Mesenchymal stem cell (in vitro differentiated cells and primary cell): ENCODE measurements around the gene PBRM1.
"Not testable (repeated sequence)": the region's sequence is repeated elsewhere in the genome, so short reads cannot be mapped to it uniquely, and the experiment has no call there.

Source experiments
- DNase-seq: peaks from one replicate; pipeline ENCODE4 v3.0.0-alpha.2; 2013
- H2AFZ ChIP-seq: one replicate; pipeline ENCODE4 v1.6.1; 2013; ENCODE audit warnings: low read depth, mild to moderate bottlenecking, control low read depth, inconsistent platforms, low read length, moderate library complexity
- H2AK5ac ChIP-seq: 2 replicates; pipeline ENCODE4 v1.6.1; 2013; ENCODE audit warnings: low read length, moderate library complexity, mild to moderate bottlenecking, inconsistent platforms; ENCODE audit not compliant: severe bottlenecking
- H2BK120ac ChIP-seq: one replicate; pipeline ENCODE4 v1.6.1; 2013; ENCODE audit warnings: low read depth, mild to moderate bottlenecking, inconsistent platforms, low read length, moderate library complexity
- H2BK12ac ChIP-seq, 2 experiments: one replicate each; pipeline ENCODE4 v1.6.1; 2013; ENCODE audit warnings: inconsistent platforms in 2 of 2, low read length in 2 of 2, mild to moderate bottlenecking in 2 of 2, moderate library complexity in 2 of 2, control low read depth in 1 of 2
- H2BK15ac ChIP-seq: one replicate; pipeline ENCODE4 v1.6.1; 2013; ENCODE audit warnings: mild to moderate bottlenecking, low read depth, inconsistent platforms; ENCODE audit not compliant: poor library complexity, severe bottlenecking
- H2BK5ac ChIP-seq: 2 replicates; pipeline ENCODE4 v1.6.1; 2013; ENCODE audit warnings: low read depth, mild to moderate bottlenecking, low read length, control low read depth, inconsistent platforms; ENCODE audit not compliant: poor library complexity, severe bottlenecking
- H3K14ac ChIP-seq, 2 experiments: one replicate each; pipeline ENCODE4 v1.6.1; 2013; ENCODE audit warnings: inconsistent platforms in 2 of 2, low read length in 2 of 2, control low read depth in 1 of 2, mild to moderate bottlenecking in 1 of 2, moderate library complexity in 1 of 2
- H3K18ac ChIP-seq, 2 experiments: one replicate each; pipeline ENCODE4 v1.6.1; 2013; ENCODE audit warnings: inconsistent platforms in 2 of 2, low read length in 2 of 2, control low read depth in 1 of 2, low read depth in 1 of 2, mild to moderate bottlenecking in 1 of 2
- H3K23ac ChIP-seq, 2 experiments: one replicate each; pipeline ENCODE4 v1.6.1; 2013; ENCODE audit warnings: inconsistent platforms in 2 of 2, low read length in 2 of 2, mild to moderate bottlenecking in 2 of 2, moderate library complexity in 2 of 2, control low read depth in 1 of 2
- H3K27ac ChIP-seq: 2 replicates; pipeline ENCODE4 v1.5.1; 2013; ENCODE audit warnings: mild to moderate bottlenecking, moderate library complexity, low read length, control low read depth, inconsistent platforms; ENCODE audit not compliant: poor library complexity, severe bottlenecking
- H3K27me3 ChIP-seq, 2 experiments: 2 replicates each; pipeline versions ENCODE4 v1.6.1 to v1.7.0; 2013; ENCODE audit warnings: low read length in 2 of 2, mild to moderate bottlenecking in 2 of 2, moderate library complexity in 2 of 2, control low read depth in 1 of 2, inconsistent platforms in 1 of 2; ENCODE audit not compliant: control insufficient read depth in 1 of 2, insufficient read depth in 1 of 2
- H3K36me3 ChIP-seq, 2 experiments: 2 replicates each; pipeline versions ENCODE4 v1.6.1 to v1.7.0; 2013; ENCODE audit warnings: low read length in 2 of 2, control low read depth in 1 of 2, inconsistent platforms in 1 of 2, low read depth in 1 of 2, mild to moderate bottlenecking in 1 of 2; ENCODE audit not compliant: insufficient read depth in 2 of 2, control insufficient read depth in 1 of 2
- H3K4ac ChIP-seq, 2 experiments: one replicate each; pipeline ENCODE4 v1.6.1; 2013; ENCODE audit warnings: inconsistent platforms in 2 of 2, low read length in 2 of 2, mild to moderate bottlenecking in 2 of 2, moderate library complexity in 2 of 2, control low read depth in 1 of 2, low read depth in 1 of 2
- H3K4me1 ChIP-seq: 2 replicates; pipeline ENCODE4 v1.6.1; 2013; ENCODE audit warnings: low read depth, low read length, control low read depth; ENCODE audit not compliant: control insufficient read depth, insufficient read depth
- H3K4me2 ChIP-seq: 2 replicates; pipeline ENCODE4 v1.6.1; 2013; ENCODE audit warnings: low read length, mild to moderate bottlenecking, inconsistent platforms; ENCODE audit not compliant: poor library complexity, severe bottlenecking
- H3K4me3 ChIP-seq, 2 experiments: 2 replicates each; pipeline versions ENCODE4 v1.5.1 to v1.7.0; 2013; ENCODE audit warnings: low read length in 2 of 2, mild to moderate bottlenecking in 2 of 2, control low read depth in 1 of 2, low read depth in 1 of 2; ENCODE audit not compliant: insufficient read depth in 1 of 2
- H3K79me1 ChIP-seq: replicated peaks from 2 replicates; pipeline ENCODE4 v1.6.1; 2013; ENCODE audit warnings: mild to moderate bottlenecking, control low read depth, low read length, inconsistent platforms; ENCODE audit not compliant: poor library complexity, severe bottlenecking
- H3K9ac ChIP-seq: 2 replicates; pipeline ENCODE4 v1.7.0; 2013; ENCODE audit warnings: mild to moderate bottlenecking, low read length, moderate library complexity
- H3K9me3 ChIP-seq: 2 replicates; pipeline ENCODE4 v1.7.0; 2013; ENCODE audit warnings: mild to moderate bottlenecking, low read length; ENCODE audit not compliant: control insufficient read depth
- H4K8ac ChIP-seq: one replicate; pipeline ENCODE4 v1.6.1; 2013; ENCODE audit warnings: inconsistent platforms, mild to moderate bottlenecking, low read length, moderate library complexity
- H4K91ac ChIP-seq: one replicate; pipeline ENCODE4 v1.6.1; 2013; ENCODE audit warnings: mild to moderate bottlenecking, low read length, inconsistent platforms
- WGBS: methylation state at CpG from one replicate; pipeline ENCODE4 v1.1.7; 2013; ENCODE audit warnings: mixed read lengths; 5-methylcytosine and 5-hydroxymethylcytosine counted together

The PBRM1 gene

DNA sequence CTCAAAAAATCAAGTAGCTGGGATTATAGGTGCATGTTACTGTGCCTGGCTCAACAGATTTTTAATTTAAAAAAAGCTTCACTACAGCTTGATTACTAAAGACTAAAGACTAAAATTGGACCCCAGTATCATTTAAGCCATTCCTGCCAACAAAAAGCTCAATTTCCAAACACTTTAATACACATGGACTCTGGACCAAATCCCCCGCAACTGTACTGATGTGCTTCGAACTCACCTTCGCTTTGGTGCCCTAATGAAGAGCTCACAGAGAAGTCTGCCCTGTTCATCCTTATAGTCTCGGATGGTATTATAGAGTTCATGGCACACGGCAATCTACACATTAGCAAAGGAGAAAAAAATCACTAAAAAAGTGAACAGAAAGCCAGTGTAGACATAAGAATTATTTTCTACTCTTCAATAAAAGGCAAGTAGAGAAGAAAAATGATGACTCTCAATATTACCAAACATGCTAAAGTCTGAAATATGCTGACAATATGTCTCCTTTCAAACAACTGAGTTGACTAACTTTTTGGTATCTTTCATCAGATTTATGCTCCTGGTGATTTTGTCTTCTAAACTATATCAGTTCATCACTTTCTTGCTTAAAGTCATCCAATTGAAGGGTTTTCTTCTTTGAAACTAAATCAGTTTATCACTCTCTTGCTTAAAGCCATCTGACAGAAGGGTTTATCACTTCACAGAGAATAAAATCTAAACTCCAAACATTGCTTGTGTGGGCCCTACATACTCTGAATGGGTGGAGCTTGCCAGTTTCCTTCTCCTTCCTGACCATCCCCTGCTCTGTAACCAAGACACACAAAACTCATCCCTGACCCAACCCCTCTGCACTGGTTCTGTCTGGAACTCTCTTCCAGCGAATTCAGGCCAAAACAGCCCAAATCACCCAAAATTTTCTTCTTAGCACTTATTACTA, 7.2 kb downstream of the PBRM1 start:
- H3K27ac ChIP-seq: no peak overlapping the region
- no peak overlapping the region for H4K91ac ChIP-seq
- no peak overlapping the region for H3K18ac ChIP-seq
- H2BK120ac ChIP-seq: no peak overlapping the region
- no peak overlapping the region for H2BK12ac ChIP-seq
- no peak overlapping the region for H3K4me2 ChIP-seq
- no peaks in the 10 kb centered on the region for H3K27me3 ChIP-seq
- no peak overlapping the region for H4K8ac ChIP-seq
- H3K23ac ChIP-seq: no peak overlapping the region
- peaks cover 14% of the 10 kb centered on the region for H3K79me1 ChIP-seq
- peak overlapping the region; percentile 45 for H3K9ac ChIP-seq
- peaks cover 13 to 54% of the 10 kb centered on the region in 2 experiments for H3K36me3 ChIP-seq
- no peak overlapping the region for H3K14ac ChIP-seq
- no peak overlapping the region for H2AK5ac ChIP-seq
- no peak for DNase-seq
- no peak overlapping the region for H2BK5ac ChIP-seq
- H2BK15ac ChIP-seq: no peak overlapping the region
- no peak overlapping the region for H3K4me3 ChIP-seq
- H3K4me1 ChIP-seq: peaks cover 2% of the 10 kb centered on the region
- no peaks in the 10 kb centered on the region for H3K9me3 ChIP-seq
- H3K4ac ChIP-seq: no peak overlapping the region
- no peak overlapping the region for H2AFZ ChIP-seq
- 97% methylated on average over 4 of the region's 6 CpGs for WGBS

DNA sequence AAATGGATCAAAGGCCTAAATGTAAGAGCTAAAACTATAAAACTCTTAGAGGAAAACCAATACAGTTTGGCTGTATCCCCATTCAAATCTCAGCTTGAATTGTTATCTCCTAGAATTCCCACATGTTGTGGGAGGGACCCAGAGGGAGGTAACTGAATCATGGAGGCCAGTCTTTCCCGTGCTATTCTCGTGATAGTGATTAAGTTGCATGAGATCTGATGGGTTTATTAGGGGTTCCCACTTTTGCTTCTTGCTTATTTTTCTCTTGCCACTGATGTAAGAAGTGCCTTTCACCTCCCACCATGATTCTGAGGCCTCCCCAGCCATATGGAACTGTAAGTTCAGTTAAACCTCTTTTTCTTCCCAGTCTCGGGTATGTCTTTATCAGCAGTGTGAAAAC, 9.5 kb downstream of the PBRM1 start:
- WGBS: 96% methylated on average over 3 of the region's 3 CpGs
- H4K8ac ChIP-seq, H2BK12ac ChIP-seq, DNase-seq, H3K4ac ChIP-seq, H3K4me2 ChIP-seq, H3K18ac ChIP-seq, H3K4me1 ChIP-seq, H2AK5ac ChIP-seq, H3K9me3 ChIP-seq, H2BK15ac ChIP-seq, H3K27ac ChIP-seq, H2BK120ac ChIP-seq, H3K9ac ChIP-seq, H3K27me3 ChIP-seq, H2BK5ac ChIP-seq, H2AFZ ChIP-seq, H3K14ac ChIP-seq, H3K23ac ChIP-seq, H4K91ac ChIP-seq, H3K4me3 ChIP-seq: not testable (repeated sequence)
- Histone ChIP-seq H3K79me1 (peaks cover 17% of the 10 kb centered on the region), H3K36me3 (peaks cover 16 to 67% of the 10 kb centered on the region in 2 experiments)

DNA sequence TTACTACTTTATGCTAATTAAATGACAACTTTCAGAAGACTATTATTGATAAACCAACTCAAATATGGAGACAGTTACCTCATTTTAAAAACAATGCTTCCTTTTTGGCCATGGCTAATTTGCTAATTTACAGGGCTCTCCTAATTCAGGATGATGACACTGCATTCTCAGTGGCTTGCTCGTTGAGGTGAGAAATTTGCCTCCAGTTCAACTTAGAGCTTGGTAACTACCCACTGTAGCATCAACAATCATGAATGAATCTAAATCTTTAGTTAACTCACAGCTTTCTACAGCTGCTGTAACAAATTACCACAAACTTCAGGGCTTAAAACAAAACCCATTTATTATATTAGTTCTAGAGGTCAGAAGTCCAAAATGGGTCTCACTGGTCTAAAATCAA, 14.0 kb downstream of the PBRM1 start:
- Histone ChIP-seq H2BK5ac (no peak overlapping the region), H3K18ac (peak overlapping the region in 1 of 2 experiments; percentile 21), H3K4me1 (peaks cover 5% of the 10 kb centered on the region), H2BK15ac (no peak overlapping the region), H3K23ac (no peak overlapping the region), H2BK120ac (no peak overlapping the region), H3K4me2 (no peak overlapping the region), H2AFZ (no peak overlapping the region), H3K4ac (no peak overlapping the region), H4K8ac (no peak overlapping the region), H3K27me3 (no peaks in the 10 kb centered on the region), H3K79me1 (peaks cover 6% of the 10 kb centered on the region), H3K36me3 (peaks cover 10 to 51% of the 10 kb centered on the region in 2 experiments), H3K14ac (no peak overlapping the region), H3K4me3 (no peak overlapping the region), H3K9me3 (no peaks in the 10 kb centered on the region), H2BK12ac (no peak overlapping the region), H3K9ac (peak overlapping the region; percentile 82), H2AK5ac (peak overlapping the region; percentile 94), H3K27ac (peak overlapping the region; percentile 89), H4K91ac (no peak overlapping the region)
- no peak for DNase-seq
- 47% methylated on average over 1 of the region's 1 CpG for WGBS

DNA sequence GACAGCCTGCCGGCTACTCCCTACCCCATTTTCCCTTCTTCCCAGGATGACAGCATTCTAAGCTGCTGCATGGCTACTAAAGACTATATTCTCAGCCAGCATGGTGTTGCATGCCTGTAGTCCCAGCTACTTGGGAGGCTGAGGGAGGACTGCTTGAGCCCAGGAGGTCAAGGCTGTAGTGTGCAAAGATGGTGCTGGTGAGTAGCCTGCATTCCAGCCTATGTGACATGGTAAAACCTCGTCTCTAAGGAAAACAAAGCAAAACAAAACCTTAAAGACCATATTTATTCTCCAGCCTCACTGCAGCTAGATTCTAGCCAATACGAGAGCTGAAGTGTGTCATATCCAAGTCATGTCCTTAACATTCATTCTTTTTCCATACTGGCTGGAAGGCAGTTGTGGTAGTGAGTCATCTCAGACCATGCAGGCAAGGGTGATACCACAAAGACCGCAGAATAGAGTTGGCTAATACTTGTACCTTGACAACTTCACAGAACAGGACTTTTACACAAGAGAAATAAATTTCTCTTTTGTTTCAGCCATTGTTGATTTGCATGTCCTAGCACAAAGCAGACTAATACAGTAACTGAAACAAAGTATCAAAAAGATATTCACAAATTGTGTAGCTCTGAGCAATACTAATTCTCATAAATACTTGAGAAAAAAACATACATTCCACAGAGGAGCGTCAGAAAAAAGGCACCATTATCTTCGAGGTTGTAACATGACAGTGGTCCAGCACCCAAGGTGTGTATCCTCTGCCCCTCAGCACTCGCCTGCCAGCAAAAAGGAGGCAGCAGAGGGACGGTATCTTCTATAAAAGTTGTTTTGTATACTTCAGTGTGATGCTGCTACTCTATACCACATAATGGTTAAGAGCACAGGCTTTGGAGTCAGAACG, 14.8 kb downstream of the PBRM1 start:
- no peak overlapping the region for H4K8ac ChIP-seq
- peaks cover 13 to 50% of the 10 kb centered on the region in 2 experiments for H3K36me3 ChIP-seq
- peak overlapping the region; percentile 93 for H2BK5ac ChIP-seq
- no peaks in the 10 kb centered on the region for H3K27me3 ChIP-seq
- H3K14ac ChIP-seq: no peak overlapping the region
- peak overlapping the region; percentile 94 for H2AK5ac ChIP-seq
- no peaks in the 10 kb centered on the region for H3K9me3 ChIP-seq
- no peak overlapping the region for H2BK120ac ChIP-seq
- peak; percentile 100 for DNase-seq
- peaks cover 9% of the 10 kb centered on the region for H3K79me1 ChIP-seq
- no peak overlapping the region for H2AFZ ChIP-seq
- H3K18ac ChIP-seq: peak overlapping the region; percentile 77 to 85
- H4K91ac ChIP-seq: no peak overlapping the region
- no peak overlapping the region for H2BK15ac ChIP-seq
- peak overlapping the region; percentile 28 to 89 for H2BK12ac ChIP-seq
- peak overlapping the region; percentile 98 for H3K27ac ChIP-seq
- peaks cover 5% of the 10 kb centered on the region for H3K4me1 ChIP-seq
- WGBS: 20% methylated on average over 8 of the region's 9 CpGs
- H3K4ac ChIP-seq: peak overlapping the region in 1 of 2 experiments; percentile 73
- peak overlapping the region in 1 of 2 experiments; percentile 57 for H3K4me3 ChIP-seq
- no peak overlapping the region for H3K23ac ChIP-seq
- peak overlapping the region; percentile 91 for H3K9ac ChIP-seq
- peak overlapping the region; percentile 54 for H3K4me2 ChIP-seq
